Measurements from ENCODE around the gene RPGRIP1. TPM values are rescaled to one million over a fixed set of nuclear protein-coding genes. Genes with fewer than 3 reads are reported as not detected.

RPGRIP1 gene
- total and polyA plus RNA-seq, 2 of the 4 experiments (the other 2 are of a cell fraction), result not detected

GRCh38 chr14:21233457-21234076 is 46.3 kb upstream of the RPGRIP1 start:
- Histone ChIP-seq H4K91ac (ENCODE audit: insufficient read depth, low read depth, low read length) (no peak overlapping the region), H2AK9ac (replicated peaks; ENCODE audit: low read depth, low read length, poor library complexity) (no peak overlapping the region), H3K9ac (ENCODE audit: low read depth, low read length) (no peak overlapping the region), H3K18ac (ENCODE audit: low read depth, low read length) (no peak overlapping the region), H3K79me1 (ENCODE audit: low read depth in 1 of 2, low read length in 2 of 2) (peaks cover 6 to 47% of the 10 kb centered on the region in 2 experiments; a peak in 3 of 4 replicates), H4K8ac (ENCODE audit: low read depth in 2 of 2, low read length in 2 of 2) (no peak overlapping the region), H4K5ac (ENCODE audit: low read depth, low read length) (no peak overlapping the region), H2BK120ac (ENCODE audit: low read depth, low read length) (no peak overlapping the region), H3K4me2 (ENCODE audit: low read depth, low read length) (no peak overlapping the region), H3K4ac (ENCODE audit: low read depth, low read length) (no peak overlapping the region), H3K23ac (ENCODE audit: low read depth, low read length) (no peak overlapping the region), H2AFZ (replicated peaks; ENCODE audit: low read length, poor library complexity) (no peak overlapping the region), H2AK5ac (ENCODE audit: low read depth, low read length) (no peak overlapping the region), H3K4me1 (ENCODE audit: control insufficient read depth, insufficient read depth, low read length) (peaks cover 3% of the 10 kb centered on the region; the same call in 1 of the 2 replicates), H3K56ac (ENCODE audit: extremely low read depth, insufficient read depth, low read length) (no peak overlapping the region), H3K36me3 (ENCODE audit: control insufficient read depth, insufficient read depth, low read length) (peaks cover 36% of the 10 kb centered on the region), H3K27ac (ENCODE audit: insufficient read depth, low read length) (no peak overlapping the region), H3K14ac (replicated peaks; ENCODE audit: low read depth, low read length) (no peak overlapping the region), H3K9me1 (ENCODE audit: insufficient read depth, low read length) (0 out of 2 replicates have a peak, but pooled peaks cover 4% of the 10 kb centered on the region), H3K9me3 (ENCODE audit: control insufficient read depth, insufficient read depth, low read length) (no peaks in the 10 kb centered on the region), H3K27me3 (ENCODE audit: control insufficient read depth, insufficient read depth, low read length) (no peaks in the 10 kb centered on the region), H2BK20ac (ENCODE audit: low read depth, low read length) (no peak overlapping the region), H2BK15ac (ENCODE audit: low read depth, low read length) (no peak overlapping the region), H2BK5ac (ENCODE audit: low read depth, low read length, poor library complexity, severe bottlenecking) (no peak overlapping the region), H3K4me3 (ENCODE audit: insufficient read depth, low read depth, low read length) (no peak overlapping the region), H4K20me1 (ENCODE audit: insufficient read depth, low read length) (peaks cover 95% of the 10 kb centered on the region)
- POLR2A ChIA-PET (ENCODE audit: unreplicated experiment), result no interaction called here
- no TSS peak for BruUV-seq (replicated peaks)
- dilution Hi-C loops (cut with HindIII; ENCODE audit: low sequenced_read_pairs, unreplicated experiment) (no loop called here), intact Hi-C loops (cut with micrococcal nuclease) (loop anchor here (2.0 kb wide), 1 partner anchor 151 kb away; the partner anchor contains the start of gene SUPT16H), in situ Hi-C loops (cut with MboI; ENCODE audit: low sequenced_read_pairs) (no loop called here)
- no peak; the same call in 1 of the 2 replicates for ATAC-seq (ENCODE audit: low read depth)
- DNase-seq, result no peak
- WGBS, 2 experiments (ENCODE audit: extremely low coverage in 2 of 2, insufficient read length in 1 of 2), result 80% methylated on average over 1 of the region's 8 CpGs; no CpG with 5 or more reads in 1 of the 2 experiments
- TF ChIP-seq CEBPB (IDR thresholded peaks at IDR 0.05; ENCODE audit: low read depth, low read length) (no peak), FOS (IDR thresholded peaks at IDR 0.05; ENCODE audit: low read depth, low read length) (no peak), BHLHE40 (IDR thresholded peaks at IDR 0.05; ENCODE audit: low read depth, low read length) (no peak), MXI1 (IDR thresholded peaks at IDR 0.05; ENCODE audit: borderline replicate concordance, low read depth, low read length) (no peak), RFX5 (IDR thresholded peaks at IDR 0.05; ENCODE audit: low read depth, low read length) (no peak), ELK1 (IDR thresholded peaks at IDR 0.05; ENCODE audit: borderline replicate concordance, low read depth, low read length) (no peak), CHD1 (IDR thresholded peaks at IDR 0.05; ENCODE audit: low read depth, low read length) (no peak), RCOR1 (IDR thresholded peaks at IDR 0.05; ENCODE audit: insufficient replicate concordance, low read length) (no peak), CTCF (conservative IDR thresholded peaks at IDR 0.05; ENCODE audit: low read depth, low read length) (no peak), POLR2A (IDR thresholded peaks at IDR 0.05; ENCODE audit: low read depth, low read length) (no peak)
- CTCF ChIA-PET, result no interaction called here

Measured in IMR-90 (cell line).